Measurements from ENCODE around the gene ADGRE3.

GRCh38 chr19:14650161-14650560, 24.5 kb downstream of the ADGRE3 start:
- TF ChIP-seq POLR2A (IDR thresholded peaks at IDR 0.05; ENCODE audit: low read length) (no peak), GATA1 (IDR thresholded peaks at IDR 0.05; ENCODE audit: low read depth, low read length) (no peak)

Measured in erythroblast (primary cell).